Gastrocnemius medialis (tissue), 4 donors: ENCODE data around the gene SCN4A.

Source experiments
- CTCF ChIP-seq, 5 experiments: fragments of 450-650 bp in 3 of 5; fragments of 200-600 bp in 2 of 5; sonication (generic) in 2 of 5; IDR thresholded peaks in 4 of 5; conservative IDR thresholded peaks in 1 of 5; 1 replicate in 4 of 5; 2 replicates in 1 of 5; pipeline ENCODE4 v1.5.1; 2016 to 2019; ENCODE audit warnings: antibody characterized with exemption in 5 of 5, mild to moderate bottlenecking in 3 of 5, moderate library complexity in 3 of 5
- POLR2A ChIP-seq, 2 donors: fragments of 450-650 bp; IDR thresholded peaks; one replicate each; pipeline ENCODE4 v1.6.1; 2017; ENCODE audit warnings: antibody characterized with exemption in 2 of 2, mild to moderate bottlenecking in 2 of 2, moderate library complexity in 2 of 2

GRCh38 chr17:64005734-64006167, 33.0 kb upstream of the SCN4A start:
- no peak for TF ChIP-seq POLR2A (IDR thresholded peaks at IDR 0.05)
- no peak for TF ChIP-seq CTCF (IDR thresholded peaks at IDR 0.05 in 4 of 5, conservative IDR thresholded peaks at IDR 0.05 in 1 of 5)
